Measurements from ENCODE around the gene TBC1D8. TPM values are rescaled to one million over a fixed set of nuclear protein-coding genes. Genes with fewer than 3 reads are reported as not detected.
A peak's percentile ranks its signal among the peaks of the same experiment; 100 is the strongest.

The TBC1D8 gene
- total RNA-seq, 1 donor from 2014 or later: 19.9 TPM

DNA sequence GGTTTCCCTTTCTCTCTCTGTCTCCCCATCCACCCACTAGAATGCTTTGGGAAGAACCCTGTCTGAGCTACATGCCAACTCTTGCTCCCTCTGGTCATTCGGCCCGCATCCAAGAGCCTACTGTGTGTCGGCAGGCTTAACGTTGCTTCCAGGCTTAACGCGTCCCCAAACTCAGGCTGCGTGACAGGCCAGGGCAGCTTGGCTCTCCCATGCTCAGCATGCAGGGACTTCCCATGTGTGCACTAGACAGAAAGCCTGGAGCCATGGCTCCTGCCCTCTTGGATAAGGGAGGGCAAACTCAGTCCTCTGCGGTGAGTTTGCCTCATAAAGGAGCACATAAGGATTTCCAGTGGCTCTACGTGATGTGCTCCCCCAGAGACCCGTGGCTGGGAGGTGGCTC is 105.9 kb downstream of the TBC1D8 start:
- Histone ChIP-seq H3K27ac (no peak overlapping the region), H3K4me3 (no peak overlapping the region), H3K27me3 (no peaks in the 10 kb centered on the region), H3K36me3 (peaks cover 13% of the 10 kb centered on the region), H3K4me1 (peaks cover 6% of the 10 kb centered on the region), H3K9me3 (no peaks in the 10 kb centered on the region)
- TF ChIP-seq, protein P1, sequence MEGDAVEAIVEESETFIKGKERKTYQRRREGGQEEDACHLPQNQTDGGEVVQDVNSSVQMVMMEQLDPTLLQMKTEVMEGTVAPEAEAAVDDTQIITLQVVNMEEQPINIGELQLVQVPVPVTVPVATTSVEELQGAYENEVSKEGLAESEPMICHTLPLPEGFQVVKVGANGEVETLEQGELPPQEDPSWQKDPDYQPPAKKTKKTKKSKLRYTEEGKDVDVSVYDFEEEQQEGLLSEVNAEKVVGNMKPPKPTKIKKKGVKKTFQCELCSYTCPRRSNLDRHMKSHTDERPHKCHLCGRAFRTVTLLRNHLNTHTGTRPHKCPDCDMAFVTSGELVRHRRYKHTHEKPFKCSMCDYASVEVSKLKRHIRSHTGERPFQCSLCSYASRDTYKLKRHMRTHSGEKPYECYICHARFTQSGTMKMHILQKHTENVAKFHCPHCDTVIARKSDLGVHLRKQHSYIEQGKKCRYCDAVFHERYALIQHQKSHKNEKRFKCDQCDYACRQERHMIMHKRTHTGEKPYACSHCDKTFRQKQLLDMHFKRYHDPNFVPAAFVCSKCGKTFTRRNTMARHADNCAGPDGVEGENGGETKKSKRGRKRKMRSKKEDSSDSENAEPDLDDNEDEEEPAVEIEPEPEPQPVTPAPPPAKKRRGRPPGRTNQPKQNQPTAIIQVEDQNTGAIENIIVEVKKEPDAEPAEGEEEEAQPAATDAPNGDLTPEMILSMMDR (IDR thresholded peaks at IDR 0.05): no peak
- DNase-seq (no peak), ATAC-seq (no peak)
- intact Hi-C loops (cut with DNase I): no loop called here

DNA sequence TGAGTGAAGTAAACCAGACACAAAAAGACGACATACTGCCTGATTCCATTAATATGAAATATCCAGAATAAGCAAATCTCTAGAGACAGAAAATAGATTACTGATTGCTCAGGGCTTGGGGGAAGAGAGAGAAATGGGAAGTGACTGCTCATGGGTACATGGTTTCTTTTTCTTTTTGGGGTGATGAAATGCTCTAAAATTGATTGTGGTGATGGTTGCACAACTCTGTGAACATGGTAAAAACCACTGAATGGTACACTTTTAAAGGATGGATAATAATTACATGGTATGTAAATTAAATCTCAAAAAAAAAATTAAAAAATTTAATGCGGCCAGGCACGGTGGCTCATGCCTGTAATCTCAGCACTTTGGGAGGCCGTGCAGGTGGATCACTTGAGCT is 109.8 kb downstream of the TBC1D8 start:
- intact Hi-C loops (cut with DNase I): no loop called here
- TF ChIP-seq, protein P1 (IDR thresholded peaks at IDR 0.05): no peak
- no peak overlapping the region for H3K4me3 ChIP-seq
- H3K36me3 ChIP-seq: peaks cover 21% of the 10 kb centered on the region
- no peak overlapping the region for H3K27ac ChIP-seq
- H3K4me1 ChIP-seq: no peaks in the 10 kb centered on the region
- ATAC-seq (peak; percentile 38), DNase-seq (no peak)
- H3K9me3 ChIP-seq: no peaks in the 10 kb centered on the region
- H3K27me3 ChIP-seq: no peaks in the 10 kb centered on the region

DNA sequence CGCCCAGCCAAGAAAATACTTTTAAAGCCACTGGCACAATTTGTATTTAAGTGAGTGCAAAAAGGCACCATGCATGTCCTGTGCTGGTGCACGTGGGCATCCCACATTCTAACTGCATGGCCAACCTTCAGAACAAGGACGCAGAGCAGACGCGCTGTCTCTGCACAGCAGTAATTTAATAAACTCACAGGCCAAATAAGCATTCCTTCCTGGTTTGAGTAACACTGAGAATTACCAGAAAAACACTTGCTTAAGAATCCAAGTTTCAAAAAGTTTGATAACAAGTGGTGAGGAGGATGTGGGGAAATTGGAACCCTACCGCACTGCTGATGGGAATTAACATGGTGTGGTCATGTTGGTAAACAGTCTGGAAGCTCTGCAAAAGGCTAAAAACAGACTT is 110.4 kb downstream of the TBC1D8 start:
- ATAC-seq (no peak), DNase-seq (no peak)
- H3K36me3 ChIP-seq: peaks cover 24% of the 10 kb centered on the region
- intact Hi-C loops (cut with DNase I): no loop called here
- no peak overlapping the region for H3K4me3 ChIP-seq
- TF ChIP-seq, protein P1 (IDR thresholded peaks at IDR 0.05): no peak
- H3K4me1 ChIP-seq: no peaks in the 10 kb centered on the region
- H3K27me3 ChIP-seq: no peaks in the 10 kb centered on the region
- H3K9me3 ChIP-seq: no peaks in the 10 kb centered on the region
- no peak overlapping the region for H3K27ac ChIP-seq

DNA sequence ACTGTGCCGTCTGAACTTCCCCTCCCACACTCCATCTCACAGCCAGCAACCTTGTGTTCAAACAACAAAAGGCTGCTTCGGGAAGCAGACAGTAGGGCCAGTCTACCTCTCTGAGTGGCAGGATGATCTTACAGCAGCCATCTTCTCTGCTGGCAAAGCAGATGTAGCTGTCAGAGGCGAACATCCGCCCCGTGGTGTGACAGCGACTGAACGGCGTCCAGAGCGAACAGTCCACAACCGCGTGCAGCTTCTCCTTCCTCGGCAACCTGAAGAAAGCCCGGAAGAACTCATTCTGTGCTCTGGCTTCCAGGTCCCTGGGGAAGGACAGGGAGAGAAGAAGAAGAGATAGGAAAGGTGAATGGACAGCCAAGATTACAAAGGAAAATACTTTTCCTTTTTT is 111.1 kb downstream of the TBC1D8 start:
- Histone ChIP-seq H3K27me3 (no peaks in the 10 kb centered on the region), H3K27ac (no peak overlapping the region), H3K4me1 (no peaks in the 10 kb centered on the region), H3K36me3 (peaks cover 31% of the 10 kb centered on the region), H3K4me3 (no peak overlapping the region), H3K9me3 (no peaks in the 10 kb centered on the region)
- ATAC-seq (no peak), DNase-seq (no peak)
- TF ChIP-seq, protein P1 (IDR thresholded peaks at IDR 0.05): no peak
- intact Hi-C loops (cut with DNase I): no loop called here

DNA sequence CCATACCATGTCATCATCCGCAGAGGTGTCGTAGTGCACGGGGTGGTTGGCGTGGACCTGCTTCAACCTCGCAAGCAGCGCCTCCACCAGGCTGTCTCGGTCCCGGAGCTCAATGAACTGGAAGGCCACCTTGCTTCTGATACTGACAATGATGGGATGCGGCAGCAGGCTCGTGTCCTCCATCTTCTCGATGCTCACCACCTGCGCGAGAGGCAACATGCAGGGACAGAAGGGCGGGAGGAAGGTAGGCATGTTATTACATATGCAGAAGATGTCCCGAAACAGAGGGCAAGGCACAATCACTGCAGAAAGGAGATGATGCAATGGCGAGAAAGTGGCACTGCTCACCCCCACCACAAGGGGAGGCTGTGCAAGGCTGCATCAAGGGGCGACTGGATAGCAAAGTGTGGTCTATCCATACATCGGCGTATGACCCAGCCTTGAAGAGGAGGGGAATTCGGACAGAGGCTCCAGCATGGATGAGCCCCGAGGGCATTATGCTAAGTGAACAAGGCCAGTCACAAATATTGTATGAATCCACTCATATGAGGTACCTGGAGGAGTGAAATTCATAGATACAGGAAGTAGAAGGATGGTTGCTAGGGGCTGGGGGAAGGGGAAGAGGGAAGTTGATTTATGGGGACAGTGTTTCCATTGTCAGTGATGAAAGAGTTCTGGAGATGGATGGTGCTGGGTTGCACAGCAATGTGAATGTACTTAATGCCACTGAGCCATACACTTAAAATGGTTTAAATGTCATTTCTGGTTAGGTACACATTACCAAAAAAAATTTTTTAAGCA is 112.5 kb downstream of the TBC1D8 start:
- DNase-seq (no peak), ATAC-seq (peak; percentile 66)
- Histone ChIP-seq H3K36me3 (peaks cover 33% of the 10 kb centered on the region), H3K9me3 (no peaks in the 10 kb centered on the region), H3K27me3 (no peaks in the 10 kb centered on the region), H3K27ac (no peak overlapping the region), H3K4me3 (no peak overlapping the region), H3K4me1 (no peaks in the 10 kb centered on the region)
- intact Hi-C loops (cut with DNase I): no loop called here
- TF ChIP-seq, protein P1 (IDR thresholded peaks at IDR 0.05): peak; percentile 51
